ENCODE data around the gene KLHDC7B.

GRCh38 chr22:50581950-50582492 lies 36.3 kb downstream of the KLHDC7B start:
- no peak for TF ChIP-seq POLR2AphosphoS5 (IDR thresholded peaks at IDR 0.05; ENCODE audit: borderline replicate concordance, low read depth, low read length)
- no peak for TF ChIP-seq EZH2 (IDR thresholded peaks at IDR 0.05)
- no peak for TF ChIP-seq FOXP2 (optimal IDR thresholded peaks at IDR 0.05; ENCODE audit: control extremely low read depth, extremely low read length, insufficient read depth)
